Astrocyte (in vitro differentiated cells and primary cell): ENCODE measurements around the gene PER1.

ENCODE experiments used
- EZH2 ChIP-seq: IDR thresholded peaks from 2 replicates; pipeline ENCODE4 v1.6.1; 2012; ENCODE audit warnings: mild to moderate bottlenecking, low read length, inconsistent platforms; ENCODE audit not compliant: insufficient read depth
- TF ChIP-seq, protein P1 (sequence below): IDR thresholded peaks from 2 replicates; pipeline ENCODE4 v1.5.1; 2011; ENCODE audit warnings: low read depth, mild to moderate bottlenecking, inconsistent platforms, low read length, moderate library complexity; ENCODE audit not compliant: insufficient read depth

DNA sequence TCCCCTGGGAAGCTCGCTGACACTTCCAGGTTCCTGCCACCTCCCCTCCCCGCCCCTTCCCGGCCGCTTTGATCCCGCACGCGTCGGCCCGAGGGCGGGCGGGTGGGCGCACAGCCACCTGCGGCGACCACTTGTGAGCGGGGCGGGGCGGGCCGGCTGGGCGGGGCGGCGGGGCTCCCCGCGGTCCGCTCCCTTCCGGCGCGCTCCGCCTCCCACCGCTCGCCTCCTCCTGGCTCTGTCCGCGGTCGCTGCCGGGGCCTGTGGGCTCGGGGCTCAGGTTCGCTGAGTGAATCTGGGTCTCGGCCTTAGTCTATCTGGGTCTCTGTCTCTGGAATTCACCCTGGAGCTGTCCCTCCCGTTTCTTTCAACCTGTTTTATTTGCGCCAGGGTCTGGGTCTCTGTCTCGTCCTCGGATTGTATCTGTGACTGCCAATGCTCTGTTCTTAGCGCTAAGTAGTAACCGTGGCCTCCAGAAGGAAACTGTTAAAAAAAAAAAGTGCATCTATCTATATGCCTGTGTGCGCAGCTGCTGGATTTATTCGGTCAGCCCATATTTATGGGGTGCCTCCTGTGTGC is 25.6 kb downstream of the PER1 start:
- TF ChIP-seq, protein P1, sequence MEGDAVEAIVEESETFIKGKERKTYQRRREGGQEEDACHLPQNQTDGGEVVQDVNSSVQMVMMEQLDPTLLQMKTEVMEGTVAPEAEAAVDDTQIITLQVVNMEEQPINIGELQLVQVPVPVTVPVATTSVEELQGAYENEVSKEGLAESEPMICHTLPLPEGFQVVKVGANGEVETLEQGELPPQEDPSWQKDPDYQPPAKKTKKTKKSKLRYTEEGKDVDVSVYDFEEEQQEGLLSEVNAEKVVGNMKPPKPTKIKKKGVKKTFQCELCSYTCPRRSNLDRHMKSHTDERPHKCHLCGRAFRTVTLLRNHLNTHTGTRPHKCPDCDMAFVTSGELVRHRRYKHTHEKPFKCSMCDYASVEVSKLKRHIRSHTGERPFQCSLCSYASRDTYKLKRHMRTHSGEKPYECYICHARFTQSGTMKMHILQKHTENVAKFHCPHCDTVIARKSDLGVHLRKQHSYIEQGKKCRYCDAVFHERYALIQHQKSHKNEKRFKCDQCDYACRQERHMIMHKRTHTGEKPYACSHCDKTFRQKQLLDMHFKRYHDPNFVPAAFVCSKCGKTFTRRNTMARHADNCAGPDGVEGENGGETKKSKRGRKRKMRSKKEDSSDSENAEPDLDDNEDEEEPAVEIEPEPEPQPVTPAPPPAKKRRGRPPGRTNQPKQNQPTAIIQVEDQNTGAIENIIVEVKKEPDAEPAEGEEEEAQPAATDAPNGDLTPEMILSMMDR = no peak
- no peak for TF ChIP-seq EZH2
